Pons (tissue), 1 donor: ENCODE data around the gene FEZF1.
"Not testable (repeated sequence)": the region's sequence is repeated elsewhere in the genome, so short reads cannot be mapped to it uniquely, and the experiment has no call there.

Experiments used
- DNase-seq: peaks from one replicate; pipeline ENCODE4 v3.0.0-alpha.2; 2016; ENCODE audit warnings: low spot score

The FEZF1 gene

DNA sequence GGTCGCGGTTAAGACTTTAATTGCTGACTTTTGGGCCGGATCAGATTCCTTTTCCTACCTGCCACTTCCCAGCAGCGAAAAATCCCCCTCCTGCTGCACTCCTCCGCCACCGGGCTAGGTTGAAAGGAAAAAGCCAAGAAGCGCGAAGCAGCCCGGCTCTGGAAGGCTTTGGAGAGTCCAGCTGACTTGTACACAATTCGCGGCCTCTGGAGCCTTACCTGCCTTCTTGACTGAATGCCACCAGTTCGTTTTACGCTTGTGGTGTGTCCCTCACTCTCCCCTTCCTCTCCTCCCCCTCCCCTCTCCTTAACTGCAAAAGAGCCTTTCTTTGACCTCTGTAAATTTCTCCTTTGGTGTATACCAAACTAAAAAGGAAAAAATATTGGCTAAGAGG, 2.7 kb upstream of the FEZF1 start:
- no peak for DNase-seq

DNA sequence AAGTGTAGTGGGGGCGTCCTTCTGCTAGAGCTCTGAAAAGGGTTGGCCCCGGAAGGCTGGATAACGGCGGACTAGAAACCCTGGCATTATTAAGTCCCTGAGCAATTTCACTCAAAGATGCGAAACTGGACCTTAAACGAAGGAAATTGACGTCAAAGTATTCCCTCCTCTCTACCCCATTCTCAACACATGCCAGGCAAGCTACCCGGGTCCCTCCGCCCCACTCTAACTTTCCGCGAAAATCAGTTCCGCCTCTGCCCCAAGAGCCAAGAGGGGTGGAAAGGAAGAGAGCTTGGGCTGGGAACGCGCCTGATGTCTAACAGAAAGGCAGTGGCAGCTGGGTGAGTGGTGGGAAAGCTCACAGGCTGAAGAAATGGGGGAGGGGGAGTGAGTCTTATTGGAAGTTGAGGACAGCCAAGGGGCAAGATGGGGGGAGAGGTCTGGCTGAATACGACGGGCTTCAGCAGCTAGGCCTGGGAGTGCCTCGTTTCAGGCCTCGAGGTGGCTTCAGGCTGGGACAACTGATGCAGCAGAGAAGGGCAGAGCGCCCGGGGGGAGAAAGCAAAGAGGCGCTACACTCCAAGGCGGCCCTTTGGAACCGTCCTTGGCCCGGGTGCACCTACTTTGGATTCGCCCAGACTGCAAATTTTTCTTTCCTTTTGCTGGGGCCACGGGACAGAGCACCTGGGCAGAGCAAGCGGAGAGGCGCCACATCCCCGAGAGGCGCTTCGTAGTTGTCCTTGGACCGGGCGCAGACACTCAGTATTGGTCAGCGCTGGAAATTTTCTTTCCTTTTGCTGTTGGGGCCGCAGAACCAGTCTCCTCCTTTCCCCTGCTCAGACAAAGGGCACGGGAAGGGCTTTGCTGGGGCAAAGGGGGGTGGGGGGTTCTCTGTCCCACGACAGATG, 2.0 kb upstream of the FEZF1 start:
- DNase-seq = no peak

DNA sequence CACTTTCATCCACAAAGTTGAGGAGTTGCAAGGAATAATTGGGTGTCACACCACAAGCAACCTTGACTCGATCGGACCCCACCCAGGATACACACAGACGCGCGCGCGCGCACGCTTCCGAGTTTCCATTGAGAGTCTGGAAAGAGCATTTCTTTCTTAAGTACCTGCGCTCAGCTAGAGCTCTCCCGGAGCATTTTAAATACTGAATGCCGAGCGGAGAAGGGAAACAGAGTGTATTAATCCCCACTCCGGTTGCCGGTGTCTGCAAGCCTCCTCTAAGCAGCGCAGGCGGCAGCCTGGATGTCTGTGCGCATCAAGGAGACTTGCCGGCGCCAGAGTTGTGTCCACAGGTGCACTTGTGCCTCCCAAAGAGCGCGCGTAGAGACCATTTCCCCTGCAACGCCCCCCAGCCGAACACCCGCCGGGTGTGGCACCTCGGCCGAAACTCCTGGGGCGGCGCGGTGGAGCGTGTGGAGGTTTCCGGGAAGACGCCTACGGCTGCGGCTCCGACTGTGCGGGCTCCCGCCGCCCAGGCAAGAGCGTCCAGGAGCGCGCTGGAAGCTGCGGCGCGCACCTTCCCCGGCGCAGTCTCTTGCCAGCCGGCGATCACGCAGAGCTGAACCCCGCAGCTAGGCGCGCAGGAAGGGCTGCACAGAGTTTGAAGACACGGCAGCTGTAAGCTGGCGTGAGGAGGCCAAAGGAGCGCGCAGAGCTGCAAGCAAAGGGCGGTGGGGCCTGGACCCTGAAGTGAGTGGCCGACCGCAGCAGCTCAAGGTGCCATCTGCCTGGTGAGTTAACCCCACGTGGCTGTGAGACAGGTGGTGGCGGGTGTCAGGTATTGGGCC, 1.1 kb upstream of the FEZF1 start:
- no peak for DNase-seq

- no peak for DNase-seq
Measured at GRCh38 chr7:122304996-122305421, 459 bp upstream of the FEZF1 start.

DNA sequence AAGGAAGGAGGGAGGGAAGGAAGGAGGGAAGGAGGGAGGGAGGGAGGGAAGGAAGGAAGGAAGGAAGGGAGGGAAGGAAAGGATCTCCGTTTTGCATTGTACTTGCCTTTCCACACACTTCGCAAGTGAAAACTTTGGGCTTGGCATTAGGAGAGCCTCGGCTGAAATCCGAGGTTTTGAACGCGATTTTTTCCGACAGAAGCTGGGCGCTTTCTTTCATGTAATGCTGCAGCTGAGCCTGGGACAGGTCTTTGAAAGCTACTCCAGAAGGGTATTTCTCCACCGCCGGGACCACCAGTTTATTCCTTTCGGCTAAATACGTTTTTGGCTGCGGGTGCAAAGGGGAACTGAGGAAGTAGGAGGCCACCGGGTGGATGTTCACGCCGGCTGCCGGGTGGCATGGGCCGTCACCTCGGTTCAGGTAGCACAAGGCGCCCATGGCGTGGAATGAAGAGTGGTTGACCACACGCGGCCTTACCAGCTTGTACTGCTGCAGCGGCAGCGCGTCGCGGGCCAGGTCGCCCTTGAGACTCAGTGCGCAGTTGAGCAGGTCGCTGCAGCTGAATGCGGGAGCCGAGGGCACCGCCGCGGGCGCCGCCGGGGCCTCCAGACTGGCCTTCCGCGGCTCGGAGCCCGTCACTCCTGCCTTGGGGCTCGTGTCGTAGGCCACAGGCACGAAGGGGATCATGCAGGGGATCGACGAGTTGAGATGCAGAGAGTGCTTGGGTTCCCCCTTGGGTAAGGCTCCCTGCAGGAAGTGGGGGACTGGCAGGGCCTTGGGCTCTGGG, 825 bp downstream of the FEZF1 start:
- DNase-seq = no peak

GRCh38 chr7:122302761-122303530, 1.6 kb downstream of the FEZF1 start:
- no peak for DNase-seq

DNA sequence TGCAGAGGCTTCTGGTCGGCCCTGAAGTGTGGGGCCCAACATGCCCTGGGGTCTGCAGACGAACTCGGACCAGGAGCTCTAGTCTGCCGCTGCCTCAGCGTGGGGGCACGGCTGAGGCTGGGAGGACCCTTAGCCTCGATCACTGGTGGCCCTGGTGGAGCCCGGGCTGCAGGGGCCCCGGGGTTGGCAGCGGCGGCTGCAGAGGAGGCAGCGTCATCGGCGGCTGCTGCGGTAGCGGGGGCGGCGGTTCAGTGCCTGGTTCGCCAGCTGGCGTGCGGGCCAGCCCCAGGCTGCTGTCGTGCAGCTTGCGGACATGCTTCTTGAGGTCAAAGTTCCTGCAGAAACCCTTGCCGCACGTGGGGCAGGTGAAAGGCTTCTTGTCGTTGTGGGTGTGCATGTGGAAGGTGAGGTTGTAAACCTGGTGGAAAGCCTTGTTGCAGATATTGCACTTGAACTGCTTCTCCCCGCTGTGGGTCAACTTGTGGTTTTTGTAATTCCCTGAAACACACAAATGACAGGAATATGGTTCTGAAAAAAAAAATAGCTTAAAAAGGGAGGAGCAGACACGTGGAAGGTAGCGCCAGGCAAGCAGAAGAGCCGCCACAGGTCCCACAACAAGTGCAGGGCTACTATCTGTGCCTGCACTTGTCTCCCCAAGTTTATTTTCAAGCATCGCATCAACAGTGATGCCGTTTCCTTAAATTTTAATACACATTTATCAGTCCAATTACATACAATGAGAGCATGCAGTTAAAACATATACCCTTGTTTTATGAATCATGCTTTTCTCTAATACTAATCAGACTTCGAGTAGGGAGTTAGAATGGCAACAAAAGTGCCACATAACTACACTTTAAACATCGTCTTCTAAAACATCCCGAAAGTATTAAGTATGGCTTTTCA, 2.4 kb downstream of the FEZF1 start:
- no peak for DNase-seq

DNA sequence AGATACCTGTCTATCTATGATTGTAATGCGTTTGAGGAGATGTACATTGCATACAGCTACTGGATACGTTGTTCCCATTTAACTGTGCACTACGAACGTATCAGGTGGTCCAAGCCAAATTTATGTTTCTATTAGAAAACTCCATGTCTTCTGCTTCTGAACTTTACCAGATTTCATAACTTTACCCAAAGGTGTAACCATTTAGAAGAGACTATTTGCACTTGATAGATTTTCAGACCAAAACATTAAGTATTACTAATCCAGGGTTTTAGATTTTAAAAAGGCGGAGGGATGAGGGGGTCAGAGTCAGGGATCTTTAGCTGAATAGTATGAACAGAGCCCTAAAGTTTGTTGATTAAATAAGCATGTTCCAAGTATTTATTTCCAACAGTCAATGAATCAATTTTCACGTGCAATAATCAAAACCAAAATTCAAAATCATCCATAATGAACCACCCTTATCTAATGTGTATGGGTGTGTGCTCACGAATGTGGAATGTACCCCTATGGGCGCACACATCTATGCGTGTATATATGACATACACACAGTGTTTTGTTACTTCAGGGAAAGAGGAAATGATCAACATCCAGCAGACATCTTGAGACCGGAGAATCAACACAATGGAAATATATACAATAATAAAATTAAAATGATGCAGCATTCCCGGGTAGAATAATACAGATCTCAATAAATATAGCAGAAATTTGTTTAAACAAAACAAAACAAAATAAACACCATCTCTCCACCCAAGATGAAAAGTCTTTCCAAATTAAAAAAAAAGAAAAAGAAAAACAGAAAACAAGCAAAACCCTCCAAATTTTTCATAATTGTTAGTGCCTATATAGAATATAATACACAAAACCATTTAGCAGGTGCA, 3.4 kb downstream of the FEZF1 start:
- no peak for DNase-seq

GRCh38 chr7:122300211-122300932, 4.2 kb downstream of the FEZF1 start:
- no peak for DNase-seq

- DNase-seq = no peak
Measured at GRCh38 chr7:122299624-122300210, 4.8 kb downstream of the FEZF1 start.

DNA sequence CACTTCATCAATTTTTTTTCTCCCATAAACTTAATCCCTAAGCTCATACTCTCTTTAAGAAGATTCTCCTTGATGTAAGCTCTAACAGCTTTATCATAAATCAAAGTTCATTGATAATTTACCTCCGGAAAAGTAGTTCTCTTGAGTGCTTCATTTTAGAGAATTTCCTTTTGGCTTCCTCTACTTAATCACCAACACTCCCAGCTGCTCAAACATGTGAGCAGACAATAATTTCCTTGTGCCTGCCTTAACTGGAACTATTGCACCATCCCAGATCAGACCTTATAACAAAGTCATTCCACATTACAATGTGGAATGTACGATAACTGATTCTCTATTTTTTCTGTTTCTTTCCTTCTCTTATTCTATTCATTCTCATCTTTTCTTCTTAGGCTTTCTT, 5.9 kb downstream of the FEZF1 start:
- no peak for DNase-seq

DNA sequence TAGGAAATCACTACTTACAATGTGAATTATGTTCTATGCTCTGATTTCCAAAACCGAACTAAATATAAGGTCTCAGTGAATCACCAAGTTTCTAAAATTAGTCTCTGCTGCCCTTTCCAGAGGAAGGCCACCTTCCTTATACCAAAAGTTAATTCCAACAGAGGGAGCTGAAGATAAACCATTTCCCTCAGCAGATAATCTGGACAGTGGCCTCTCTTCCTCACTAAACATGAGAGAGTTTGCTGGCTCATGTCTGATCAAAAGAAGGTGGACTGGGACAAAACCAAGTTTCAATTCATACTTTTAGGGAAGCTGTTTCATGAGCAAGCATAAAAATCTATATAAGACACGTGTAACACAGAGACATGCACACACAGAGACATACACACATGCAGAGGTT, 6.4 kb downstream of the FEZF1 start:
- no peak for DNase-seq

DNA sequence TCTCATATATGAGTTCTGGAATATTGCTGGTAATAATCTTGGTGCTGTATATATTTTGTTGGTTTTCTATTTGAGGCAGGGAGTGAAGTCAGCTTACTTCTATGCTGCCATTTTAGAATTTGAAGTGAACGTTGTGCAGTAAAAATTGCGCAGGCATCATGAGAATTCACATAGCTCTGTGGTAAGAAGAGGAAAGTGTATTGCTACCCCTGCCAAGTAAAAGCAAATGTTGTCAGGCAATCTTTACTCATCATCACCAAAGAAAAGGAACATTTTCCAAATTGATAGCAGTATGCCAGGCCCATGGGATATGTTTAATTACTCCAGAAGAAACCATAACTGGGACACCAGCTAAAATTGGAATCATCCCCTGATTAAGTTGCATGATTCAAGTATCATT, 13.4 kb downstream of the FEZF1 start:
- DNase-seq = no peak

GRCh38 chr7:122290476-122290875, 14.1 kb downstream of the FEZF1 start:
- no peak for DNase-seq

GRCh38 chr7:122289426-122289825, 15.1 kb downstream of the FEZF1 start:
- no peak for DNase-seq

- not testable (repeated sequence) for DNase-seq
Measured at GRCh38 chr7:122284608-122285007, 19.9 kb downstream of the FEZF1 start.

DNA sequence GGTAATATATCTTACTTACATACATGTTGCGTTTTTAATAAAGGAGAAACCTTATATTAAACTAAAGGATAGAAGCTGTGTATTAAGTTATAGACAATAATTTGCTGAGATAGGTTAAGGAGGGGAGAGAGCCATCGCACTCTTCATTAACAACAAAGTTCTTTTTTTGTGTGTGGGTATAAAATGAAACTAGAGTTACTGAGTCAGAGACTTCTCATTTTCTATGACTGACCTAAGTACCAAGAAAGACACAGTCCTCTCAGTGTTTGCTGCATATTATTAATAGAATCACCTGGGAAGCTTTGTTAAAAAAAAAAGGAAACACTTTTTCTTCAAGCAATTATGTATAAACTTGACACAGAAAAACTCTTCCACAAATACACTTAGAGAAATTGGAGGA, 31.4 kb downstream of the FEZF1 start:
- no peak for DNase-seq

- no peak for DNase-seq
Measured at GRCh38 chr7:122269241-122269640, 35.3 kb downstream of the FEZF1 start.
